ENCODE data around the gene DCTN4. TPM values are rescaled to one million over a fixed set of nuclear protein-coding genes. Genes with fewer than 3 reads are reported as not detected.
A peak's percentile ranks its signal among the peaks of the same experiment; 100 is the strongest.

DCTN4 gene
- total and polyA plus RNA-seq, 2 experiments from 2014 or later = 22.9 to 63.9 TPM

DNA sequence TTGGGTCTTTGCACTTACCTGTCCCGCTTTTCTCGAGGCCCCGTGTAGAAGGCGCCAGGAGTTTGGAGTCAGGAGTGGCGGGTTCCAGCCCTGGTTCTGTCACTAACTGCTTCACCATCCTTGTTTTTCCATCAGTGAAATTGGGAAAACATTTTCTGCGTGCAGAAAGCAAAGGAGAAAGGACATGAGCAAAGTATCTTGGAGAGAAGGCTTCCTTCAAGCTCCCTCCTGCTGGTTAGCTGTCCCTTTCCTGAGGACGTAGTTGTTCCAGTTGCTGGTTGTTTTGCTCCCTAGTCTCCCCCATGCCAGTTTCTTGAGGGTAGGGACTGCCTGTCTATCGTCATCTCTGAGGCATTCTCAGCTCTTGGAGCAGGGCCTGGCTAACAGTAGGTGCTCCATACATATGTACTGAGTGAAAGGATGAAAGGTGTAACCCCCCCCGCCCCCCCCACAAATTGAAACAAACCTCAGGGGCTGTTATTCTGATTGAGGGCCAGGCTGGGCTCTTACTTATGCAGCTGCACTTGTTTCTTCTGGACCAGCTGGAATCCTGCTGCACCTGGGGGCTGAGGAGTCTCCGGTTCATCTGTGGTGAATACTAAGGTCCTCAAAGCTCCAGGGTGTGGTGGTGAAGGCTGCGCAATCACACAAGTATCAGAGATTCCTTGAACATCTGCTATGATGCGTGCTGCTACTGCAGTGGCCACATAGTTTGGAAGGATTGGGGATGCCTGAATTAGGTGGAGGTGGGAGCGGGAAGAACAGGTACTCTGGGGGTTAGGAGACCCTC, 20.8 kb upstream of the DCTN4 start:
- TF ChIP-seq EZH2phosphoT487 (IDR thresholded peaks at IDR 0.05; ENCODE audit: low read depth, severe bottlenecking, unreplicated experiment) (no peak), EZH2 (IDR thresholded peaks at IDR 0.05; ENCODE audit: borderline replicate concordance) (no peak), CTCF (IDR thresholded peaks at IDR 0.05; ENCODE audit: poor library complexity) (no peak)

DNA sequence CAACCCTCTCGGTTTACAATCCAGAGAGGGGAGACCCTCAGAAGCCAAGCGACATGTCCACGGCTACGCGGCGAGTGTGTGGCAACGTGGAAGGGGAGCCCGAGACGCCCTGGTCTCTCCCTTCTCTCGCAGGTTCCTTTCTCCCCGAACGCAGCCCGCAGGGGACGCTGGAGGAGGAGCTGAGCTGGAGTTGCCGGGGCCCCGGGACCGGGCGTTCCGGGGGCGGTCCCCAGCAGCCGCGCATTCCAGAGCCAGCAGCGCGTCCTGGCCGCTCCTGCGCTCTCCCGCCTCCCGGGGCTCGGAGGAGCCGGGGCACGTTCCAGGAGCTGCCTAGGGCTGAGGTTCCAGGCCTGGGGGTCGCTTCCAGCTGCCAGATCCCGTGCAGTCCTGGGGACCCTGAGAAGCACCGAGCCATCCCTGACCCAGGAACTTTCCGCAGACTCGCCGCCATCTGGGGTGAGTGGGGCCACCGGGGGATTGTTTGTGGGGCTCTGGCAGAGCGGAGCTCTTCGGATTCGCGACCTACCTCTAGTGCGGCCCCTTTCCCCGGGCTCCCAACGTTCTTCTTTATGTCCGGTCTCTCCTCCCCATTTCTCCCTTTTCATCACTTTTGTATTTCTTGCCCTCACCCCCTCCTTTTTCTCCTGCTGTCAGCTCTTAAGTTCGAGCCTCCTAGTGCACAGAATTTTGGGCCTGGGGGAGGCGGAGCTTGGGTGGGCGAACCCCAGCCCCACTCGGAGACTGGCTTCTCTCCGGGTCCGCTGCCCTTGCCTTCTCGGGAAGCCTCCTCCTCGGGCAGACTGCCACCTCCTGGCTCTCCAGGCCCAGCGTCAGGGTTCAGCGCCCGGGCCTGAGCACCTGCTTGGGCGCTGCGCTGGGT, 19.9 kb upstream of the DCTN4 start, which contains the start of gene SMIM3:
TSS of gene SMIM3 (plus strand) at position 241 of the 880 bp plus-strand sequence. CDS start 16,684 bp downstream, outside the sequence.
- peaks cover 35% of the 10 kb centered on the region for H3K4me1 ChIP-seq (ENCODE audit: insufficient read depth)
- H2AFZ ChIP-seq = peak within 1 kb of the TSS; percentile 51
- WGBS (ENCODE audit: low lambda C conversion rate, missing lambda C conversion rate) = 1% methylated on average over 59 of the region's 59 CpGs
- H3K36me3 ChIP-seq (replicated peaks; ENCODE audit: insufficient read depth, low read depth) = no peaks in the 10 kb centered on the region
- no peaks in the 10 kb centered on the region for H3K27me3 ChIP-seq
- H3K4me2 ChIP-seq = peak within 1 kb of the TSS; percentile 77
- no peaks in the 10 kb centered on the region for H4K20me1 ChIP-seq (ENCODE audit: insufficient read depth, poor library complexity, severe bottlenecking)
- no peaks in the 10 kb centered on the region for H3K9me3 ChIP-seq (ENCODE audit: low read depth)
- peak within 1 kb of the TSS; percentile 77 for H3K4me3 ChIP-seq
- no peaks in the 10 kb centered on the region for H3K9me2 ChIP-seq (replicated peaks; ENCODE audit: insufficient read depth)
- H3K27ac ChIP-seq = peak within 1 kb of the TSS; percentile 83
- TF ChIP-seq CTCF (IDR thresholded peaks at IDR 0.05; ENCODE audit: poor library complexity) (peak; percentile 61), EZH2 (IDR thresholded peaks at IDR 0.05; ENCODE audit: borderline replicate concordance) (no peak)
- H3K79me2 ChIP-seq = peaks cover 37% of the 10 kb centered on the region
- peak; percentile 90 for DNase-seq (ENCODE audit: low spot score)

More for the DNA sequence above, 20.8 kb upstream of the DCTN4 start:
- Histone ChIP-seq H3K9me2 (replicated peaks; ENCODE audit: insufficient read depth) (no peaks in the 10 kb centered on the region), H3K27ac (peak overlapping the region; percentile 83), H3K36me3 (replicated peaks; ENCODE audit: insufficient read depth, low read depth) (no peaks in the 10 kb centered on the region), H3K4me2 (peak overlapping the region; percentile 77), H3K79me2 (peaks cover 44% of the 10 kb centered on the region), H3K4me1 (ENCODE audit: insufficient read depth) (peaks cover 39% of the 10 kb centered on the region), H4K20me1 (ENCODE audit: insufficient read depth, poor library complexity, severe bottlenecking) (no peaks in the 10 kb centered on the region), H3K27me3 (no peaks in the 10 kb centered on the region), H2AFZ (no peak overlapping the region), H3K4me3 (peak overlapping the region; percentile 77), H3K9me3 (ENCODE audit: low read depth) (no peaks in the 10 kb centered on the region)
- no peak for DNase-seq (ENCODE audit: low spot score)
- WGBS (ENCODE audit: low lambda C conversion rate, missing lambda C conversion rate) = 45% methylated on average over 12 of the region's 13 CpGs

DNA sequence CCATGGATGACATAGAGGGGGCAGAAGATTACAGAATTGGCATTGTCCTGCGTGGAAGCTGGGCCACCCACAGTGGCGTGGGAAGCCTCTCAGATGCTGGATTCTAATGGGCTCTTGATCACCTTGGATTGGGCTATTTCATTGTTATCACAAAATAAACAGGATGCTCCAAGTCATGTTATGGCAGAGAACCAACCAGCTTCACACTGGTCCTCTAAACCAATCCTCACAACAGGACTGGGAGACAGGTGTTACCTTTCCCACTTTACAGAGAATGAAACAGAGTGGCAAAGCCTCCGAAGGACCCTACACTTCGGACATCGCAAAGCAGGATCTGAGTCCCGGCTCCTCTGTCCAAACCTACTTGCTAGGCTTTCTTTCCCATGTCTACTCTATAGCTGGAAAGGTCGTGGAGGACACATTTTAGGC, 19.3 kb upstream of the DCTN4 start:
- Histone ChIP-seq H3K9me3 (ENCODE audit: low read depth) (no peaks in the 10 kb centered on the region), H2AFZ (peak overlapping the region; percentile 51), H3K4me1 (ENCODE audit: insufficient read depth) (peaks cover 33% of the 10 kb centered on the region), H3K36me3 (replicated peaks; ENCODE audit: insufficient read depth, low read depth) (no peaks in the 10 kb centered on the region), H3K9me2 (replicated peaks; ENCODE audit: insufficient read depth) (no peaks in the 10 kb centered on the region), H3K4me3 (peak overlapping the region; percentile 77), H3K27me3 (no peaks in the 10 kb centered on the region), H3K27ac (peak overlapping the region; percentile 83), H3K4me2 (peak overlapping the region; percentile 77), H3K79me2 (peaks cover 37% of the 10 kb centered on the region), H4K20me1 (ENCODE audit: insufficient read depth, poor library complexity, severe bottlenecking) (no peaks in the 10 kb centered on the region)
- TF ChIP-seq EZH2phosphoT487 (IDR thresholded peaks at IDR 0.05; ENCODE audit: low read depth, severe bottlenecking, unreplicated experiment) (no peak), EZH2 (IDR thresholded peaks at IDR 0.05; ENCODE audit: borderline replicate concordance) (no peak), CTCF (IDR thresholded peaks at IDR 0.05; ENCODE audit: poor library complexity) (no peak)
- WGBS (ENCODE audit: low lambda C conversion rate, missing lambda C conversion rate) = 12% methylated on average over 7 of the region's 7 CpGs
- DNase-seq (ENCODE audit: low spot score) = no peak

Measured in hepatocyte (in vitro differentiated cells).